Germinal center (tissue), 1 donor: ENCODE data around the gene MRTFB.
A peak's percentile ranks its signal among the peaks of the same experiment; 100 is the strongest.

Experiments
- DNase-seq: peaks from one replicate; pipeline ENCODE4 v3.0.0; 2012; ENCODE audit warnings: mixed read lengths, low spot score

Gene MRTFB

DNA sequence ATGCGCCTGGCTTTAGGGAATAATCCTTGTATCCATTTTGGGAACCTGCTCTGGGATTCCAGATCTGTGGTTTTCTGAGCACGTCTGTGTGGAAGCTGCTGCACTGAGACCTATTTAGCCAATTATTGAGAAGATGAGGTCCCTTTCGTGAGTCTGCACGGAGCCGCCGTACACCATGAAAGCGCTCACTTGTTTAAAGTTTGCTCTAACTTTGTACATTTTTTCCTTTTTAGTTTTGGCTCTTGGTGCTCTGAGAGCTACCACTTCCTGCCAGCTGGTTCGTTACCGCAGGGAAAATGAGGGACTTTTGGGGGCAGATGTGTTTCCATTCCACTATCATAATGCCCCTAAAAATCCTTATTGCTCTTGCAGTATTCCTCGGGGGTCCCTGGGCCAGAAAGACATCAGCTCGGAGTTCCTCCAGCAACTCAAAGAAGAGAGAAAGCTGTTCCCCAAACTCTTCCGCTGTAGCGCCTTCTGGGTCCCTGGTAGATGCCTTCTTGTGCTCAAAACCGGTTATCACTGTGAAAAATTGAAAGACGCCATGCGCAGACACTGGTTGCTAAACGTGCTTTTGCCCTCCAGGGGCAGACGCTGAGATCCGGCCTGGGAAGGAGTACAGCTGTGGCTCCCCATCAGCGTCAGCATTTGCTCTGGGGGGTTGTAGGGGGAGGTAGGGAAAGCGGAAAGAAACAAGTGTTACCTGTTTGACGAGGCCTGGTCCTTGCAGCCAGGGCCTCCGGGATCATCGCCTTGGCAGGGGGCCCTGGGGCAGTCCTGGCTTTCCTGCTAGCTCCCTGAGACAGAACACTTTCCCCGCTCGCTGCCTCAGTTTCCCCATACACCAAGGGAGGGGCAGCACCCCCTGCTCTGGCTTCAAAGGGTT, 238.1 kb downstream of the MRTFB start:
- DNase-seq, result peak; percentile 58

DNA sequence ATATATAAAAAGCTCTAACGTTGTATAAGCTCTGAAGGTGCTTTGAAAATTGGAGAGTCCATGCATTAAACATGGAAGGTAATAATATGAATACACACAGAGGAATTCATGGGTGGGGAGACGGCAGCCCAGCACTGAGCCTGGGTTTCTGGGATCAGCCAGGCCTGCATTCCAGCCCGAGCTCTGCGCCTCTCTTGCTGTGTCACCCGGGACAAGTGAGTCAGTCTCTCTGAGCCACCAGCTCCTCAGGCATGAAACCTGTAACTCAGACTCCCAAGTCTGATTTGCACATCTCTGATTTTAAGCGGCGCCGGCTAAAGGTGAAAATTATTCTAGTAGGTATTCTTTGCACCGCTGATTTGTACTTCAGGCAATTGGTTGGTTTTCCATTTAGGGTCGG, 238.8 kb downstream of the MRTFB start:
- DNase-seq, result no peak

DNA sequence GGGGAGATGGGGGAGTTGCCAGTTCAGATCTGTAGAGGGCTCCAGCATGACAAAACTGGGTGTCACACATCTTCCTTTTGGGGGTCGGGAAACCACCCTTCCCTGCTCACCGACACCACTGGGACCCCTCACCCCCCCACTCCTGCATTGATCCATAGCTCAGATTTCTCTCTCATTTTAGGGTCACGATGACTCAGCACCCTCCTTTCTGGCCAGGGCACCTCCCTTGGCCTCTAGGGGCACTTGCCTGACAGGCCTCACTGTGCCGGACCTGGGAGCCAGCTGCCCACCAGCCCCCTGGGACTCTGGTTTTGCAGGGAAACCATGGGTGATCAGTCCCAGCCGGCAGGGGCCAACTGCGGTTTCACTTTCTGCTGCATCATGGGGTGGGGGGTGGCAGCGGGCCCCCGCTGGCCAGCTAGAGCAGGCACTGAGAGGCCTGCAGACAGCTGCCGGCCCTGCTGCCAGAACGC, 239.4 kb downstream of the MRTFB start:
- peak; percentile 20 for DNase-seq

DNA sequence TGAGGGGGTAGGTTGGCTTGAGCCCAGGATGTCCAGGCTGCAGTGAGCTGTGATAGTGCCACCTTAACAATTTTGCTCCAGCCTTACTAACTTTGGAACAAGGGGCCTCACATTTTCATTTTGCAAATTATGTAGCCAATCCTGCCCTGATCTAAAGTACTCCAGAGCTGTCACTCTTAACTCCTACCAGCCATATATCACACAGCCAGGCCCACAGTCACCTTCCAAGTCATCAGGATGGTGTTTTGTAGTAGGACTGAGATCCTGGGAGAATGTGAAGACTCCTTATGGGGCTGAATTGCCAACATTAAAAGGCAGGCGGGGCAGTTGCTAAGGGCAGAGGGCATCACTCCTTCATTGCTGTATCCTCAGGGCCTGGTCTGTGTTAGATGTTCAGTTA, 243.0 kb downstream of the MRTFB start:
- DNase-seq, result no peak

DNA sequence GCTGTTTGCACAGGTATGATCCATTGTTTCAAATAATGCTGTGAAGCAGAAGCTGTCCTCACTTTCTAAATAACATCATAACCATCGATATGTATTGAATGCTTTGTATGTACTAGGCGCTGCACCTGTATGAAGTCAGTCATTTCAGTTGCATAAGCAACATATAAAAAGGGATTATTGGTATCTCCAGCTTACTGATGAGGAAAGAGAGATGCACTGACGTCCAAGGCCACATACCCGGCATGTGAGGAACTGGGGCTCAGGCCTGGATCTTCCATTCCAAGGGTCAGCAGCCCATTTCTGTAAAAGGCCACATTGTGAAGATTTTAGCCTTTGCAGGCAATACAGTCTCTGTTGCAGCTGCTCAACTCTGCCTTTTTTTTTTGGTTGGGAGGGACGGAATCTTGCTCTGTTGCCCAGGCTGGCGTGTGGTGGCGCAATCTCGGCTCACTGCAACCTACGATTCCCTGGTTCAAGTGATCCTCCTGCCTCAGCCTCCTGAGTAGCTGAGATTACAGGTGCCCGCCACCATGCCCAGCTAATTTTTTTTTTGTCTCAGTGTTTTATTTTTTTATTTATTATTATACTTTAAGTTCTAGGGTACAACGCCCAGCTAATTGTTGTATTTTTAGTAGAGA, 244.7 kb downstream of the MRTFB start:
- no peak for DNase-seq
